ENCODE results near the gene DSCAM. TPM values are rescaled to one million over a fixed set of nuclear protein-coding genes. Genes with fewer than 3 reads are reported as not detected.

The DSCAM gene
- total RNA-seq, 2 experiments from 2014 or later: not detected

DNA sequence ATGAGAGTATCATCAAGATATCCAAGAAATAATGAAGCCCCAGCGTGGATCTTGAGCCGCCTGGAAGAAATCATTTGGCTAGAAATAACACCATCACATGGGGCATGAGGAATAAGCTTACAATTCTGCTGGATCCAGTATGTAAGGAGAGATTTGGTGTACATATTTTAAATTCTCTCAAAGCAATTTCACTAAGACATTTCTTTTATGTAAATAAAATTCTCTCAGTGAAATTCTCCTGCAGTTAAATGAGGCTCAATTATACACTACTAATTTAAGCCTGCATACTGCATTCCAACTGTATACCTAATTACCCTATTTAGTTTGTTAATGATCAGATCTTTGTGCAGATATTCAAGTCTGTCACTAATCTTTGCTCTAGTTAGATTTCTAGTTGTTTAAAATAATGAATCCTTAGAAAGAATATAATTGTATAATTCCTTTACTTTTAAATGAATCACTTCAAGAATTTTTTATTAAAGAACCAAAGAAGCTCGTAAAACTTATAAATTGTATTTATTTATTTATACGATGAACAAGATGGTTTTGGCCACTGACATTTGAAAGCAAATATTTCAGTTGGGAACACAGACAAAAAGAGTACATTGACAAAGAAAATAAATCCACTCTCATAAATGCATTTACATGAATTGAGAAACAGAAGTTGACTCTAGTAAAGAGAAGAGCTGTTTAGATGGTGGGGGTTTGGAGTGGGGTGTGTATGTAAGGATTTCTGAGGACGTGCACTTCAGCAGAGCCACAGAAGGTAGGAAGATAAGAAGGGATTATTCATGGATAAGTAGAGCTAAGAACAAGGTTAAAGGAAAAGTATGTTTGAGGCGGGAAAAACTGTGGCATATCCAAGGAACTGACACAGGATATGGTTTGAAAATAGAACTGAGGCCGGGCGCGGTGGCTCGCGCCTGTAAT is 466.8 kb downstream of the DSCAM start:
- Mint-ChIP-seq H3K9me3 (peaks cover 3% of the 10 kb centered on the region), H3K4me1 (ENCODE audit: low read depth) (no peaks in the 10 kb centered on the region), H3K36me3 (ENCODE audit: low read depth) (no peaks in the 10 kb centered on the region), H3K27ac (no peak overlapping the region), H3K27me3 (peaks cover 2% of the 10 kb centered on the region), H3K4me3 (no peak overlapping the region)
- DNase-seq (no peak), ATAC-seq (no peak)
- intact Hi-C loops (cut with micrococcal nuclease): no loop called here
- TF ChIP-seq, protein P1, sequence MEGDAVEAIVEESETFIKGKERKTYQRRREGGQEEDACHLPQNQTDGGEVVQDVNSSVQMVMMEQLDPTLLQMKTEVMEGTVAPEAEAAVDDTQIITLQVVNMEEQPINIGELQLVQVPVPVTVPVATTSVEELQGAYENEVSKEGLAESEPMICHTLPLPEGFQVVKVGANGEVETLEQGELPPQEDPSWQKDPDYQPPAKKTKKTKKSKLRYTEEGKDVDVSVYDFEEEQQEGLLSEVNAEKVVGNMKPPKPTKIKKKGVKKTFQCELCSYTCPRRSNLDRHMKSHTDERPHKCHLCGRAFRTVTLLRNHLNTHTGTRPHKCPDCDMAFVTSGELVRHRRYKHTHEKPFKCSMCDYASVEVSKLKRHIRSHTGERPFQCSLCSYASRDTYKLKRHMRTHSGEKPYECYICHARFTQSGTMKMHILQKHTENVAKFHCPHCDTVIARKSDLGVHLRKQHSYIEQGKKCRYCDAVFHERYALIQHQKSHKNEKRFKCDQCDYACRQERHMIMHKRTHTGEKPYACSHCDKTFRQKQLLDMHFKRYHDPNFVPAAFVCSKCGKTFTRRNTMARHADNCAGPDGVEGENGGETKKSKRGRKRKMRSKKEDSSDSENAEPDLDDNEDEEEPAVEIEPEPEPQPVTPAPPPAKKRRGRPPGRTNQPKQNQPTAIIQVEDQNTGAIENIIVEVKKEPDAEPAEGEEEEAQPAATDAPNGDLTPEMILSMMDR (IDR thresholded peaks at IDR 0.05): no peak
- ChIA-PET POLR2A (interaction anchor here (0.7 kb wide), 1 partner anchor 481 kb away, joined by 3 read pairs; no protein-coding TSS in a partner anchor), CTCF (no interaction called here)

GRCh38 chr21:40377135-40377534 is 469.8 kb downstream of the DSCAM start:
- Mint-ChIP-seq H3K27ac (no peak overlapping the region), H3K4me1 (ENCODE audit: low read depth) (no peaks in the 10 kb centered on the region), H3K9me3 (peaks cover 3% of the 10 kb centered on the region), H3K36me3 (ENCODE audit: low read depth) (no peaks in the 10 kb centered on the region), H3K27me3 (peaks cover 2% of the 10 kb centered on the region), H3K4me3 (no peak overlapping the region)
- intact Hi-C loops (cut with micrococcal nuclease): no loop called here
- ATAC-seq (no peak), DNase-seq (no peak)
- TF ChIP-seq, protein P1 (IDR thresholded peaks at IDR 0.05): no peak
- ChIA-PET CTCF (interaction anchor here (1.7 kb wide), 1 partner anchor 9 kb away, joined by 4 read pairs; no protein-coding TSS in a partner anchor), POLR2A (no interaction called here)

- intact Hi-C loops (cut with micrococcal nuclease): no loop called here
- DNase-seq (no peak), ATAC-seq (no peak)
- Mint-ChIP-seq H3K36me3 (ENCODE audit: low read depth) (no peaks in the 10 kb centered on the region), H3K27me3 (no peaks in the 10 kb centered on the region), H3K4me3 (no peak overlapping the region), H3K27ac (no peak overlapping the region), H3K9me3 (no peaks in the 10 kb centered on the region), H3K4me1 (ENCODE audit: low read depth) (no peaks in the 10 kb centered on the region)
- ChIA-PET POLR2A (no interaction called here), CTCF (no interaction called here)
- TF ChIP-seq, protein P1 (IDR thresholded peaks at IDR 0.05): no peak
Measured at GRCh38 chr21:40373761-40374160, 473.2 kb downstream of the DSCAM start.

GRCh38 chr21:40372506-40372905 is 474.5 kb downstream of the DSCAM start:
- ATAC-seq (no peak), DNase-seq (no peak)
- intact Hi-C loops (cut with micrococcal nuclease): no loop called here
- H3K4me3 Mint-ChIP-seq: no peak overlapping the region
- TF ChIP-seq, protein P1 (IDR thresholded peaks at IDR 0.05): no peak
- no peak overlapping the region for H3K27ac Mint-ChIP-seq
- ChIA-PET POLR2A (no interaction called here), CTCF (interaction anchor here (1.0 kb wide), 1 partner anchor 14 kb away, joined by 3 read pairs; no protein-coding TSS in a partner anchor)
- H3K27me3 Mint-ChIP-seq: no peaks in the 10 kb centered on the region
- H3K9me3 Mint-ChIP-seq: peaks cover 4% of the 10 kb centered on the region
- no peaks in the 10 kb centered on the region for H3K4me1 Mint-ChIP-seq (ENCODE audit: low read depth)
- no peaks in the 10 kb centered on the region for H3K36me3 Mint-ChIP-seq (ENCODE audit: low read depth)

DNA sequence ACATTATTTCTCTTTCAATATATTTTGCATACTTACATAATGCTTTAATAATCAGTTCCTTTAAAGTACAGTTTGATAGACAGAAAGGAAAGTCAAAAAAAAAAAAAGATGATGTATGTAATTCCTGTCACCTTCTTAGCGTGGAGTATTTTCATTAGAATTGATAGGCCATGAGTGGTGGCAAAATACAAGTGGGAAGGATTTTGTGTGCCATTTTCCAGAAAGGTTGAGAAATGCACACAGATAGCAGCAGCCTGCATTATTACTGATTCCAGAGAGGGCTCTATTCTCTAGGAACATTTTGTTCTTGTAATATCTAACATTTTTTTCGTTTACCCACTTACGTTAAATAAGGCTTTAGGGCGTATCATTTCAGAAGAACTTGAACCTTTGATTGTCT is 475.6 kb downstream of the DSCAM start:
- no peak overlapping the region for H3K4me3 Mint-ChIP-seq
- no peaks in the 10 kb centered on the region for H3K27me3 Mint-ChIP-seq
- H3K4me1 Mint-ChIP-seq (ENCODE audit: low read depth): no peaks in the 10 kb centered on the region
- intact Hi-C loops (cut with micrococcal nuclease): no loop called here
- DNase-seq: no peak
- no peak overlapping the region for H3K27ac Mint-ChIP-seq
- ChIA-PET CTCF (no interaction called here), POLR2A (no interaction called here)
- H3K36me3 Mint-ChIP-seq (ENCODE audit: low read depth): no peaks in the 10 kb centered on the region
- TF ChIP-seq, protein P1 (IDR thresholded peaks at IDR 0.05): no peak
- no peak for ATAC-seq
- peaks cover 4% of the 10 kb centered on the region for H3K9me3 Mint-ChIP-seq

Measured in activated CD8-positive, alpha-beta T cell treated with anti-CD3 and anti-CD28 coated beads for 36 hours (primary cell).